ENCODE results near the gene BUD31.
"Not testable (repeated sequence)": the region's sequence is repeated elsewhere in the genome, so short reads cannot be mapped to it uniquely, and the experiment has no call there.

Gene BUD31

DNA sequence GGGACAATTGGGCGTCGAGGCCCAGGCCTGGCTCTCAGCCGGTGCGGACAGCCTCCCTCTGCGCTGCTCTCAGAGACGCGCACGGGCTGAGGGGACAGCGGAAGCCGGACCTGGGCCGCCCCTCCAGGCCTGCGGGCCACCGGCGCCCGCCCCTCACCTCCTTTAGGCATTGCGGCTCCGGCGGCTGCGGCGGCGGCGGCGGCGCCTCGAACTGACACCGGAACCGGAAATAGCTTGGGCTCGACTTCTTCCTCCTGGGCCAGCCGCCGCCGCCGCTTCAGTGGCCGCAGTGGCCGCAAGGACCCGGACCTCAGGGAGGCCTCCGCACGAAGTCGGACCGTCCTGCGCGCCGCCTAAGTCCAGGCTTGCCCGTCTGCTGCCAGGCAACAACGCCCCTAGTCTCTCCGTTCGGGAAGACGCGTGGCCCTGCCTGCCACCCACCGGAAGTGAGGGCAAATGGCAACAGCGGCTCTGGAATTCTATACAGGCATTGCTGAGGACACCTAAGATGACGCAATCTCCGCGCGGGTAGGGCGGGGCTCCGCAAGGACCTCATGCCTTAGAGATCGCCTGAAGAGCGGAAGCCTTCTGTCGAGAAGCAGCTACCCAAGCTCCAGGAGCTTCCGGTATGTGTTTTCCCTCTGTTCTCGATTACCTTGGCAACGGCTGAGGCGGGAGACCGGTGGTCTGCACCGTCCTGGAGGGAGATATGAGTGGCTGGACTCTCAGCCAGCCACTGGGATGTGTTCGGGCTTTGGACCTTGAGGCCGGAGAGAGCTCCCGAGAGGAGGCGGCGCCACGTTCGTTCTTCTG, at the start of gene BUD31, which contains the start of gene PDAP1:
Gene BUD31 (plus strand): TSS at position 591 of the 813 bp plus-strand sequence. CDS start 2,124 bp downstream, outside the sequence.
Gene PDAP1 (minus strand): TSS at position 219 of the 813 bp plus-strand sequence. CDS start 49 bp downstream, at position 170.
- DNase-seq: peak; percentile 96

DNA sequence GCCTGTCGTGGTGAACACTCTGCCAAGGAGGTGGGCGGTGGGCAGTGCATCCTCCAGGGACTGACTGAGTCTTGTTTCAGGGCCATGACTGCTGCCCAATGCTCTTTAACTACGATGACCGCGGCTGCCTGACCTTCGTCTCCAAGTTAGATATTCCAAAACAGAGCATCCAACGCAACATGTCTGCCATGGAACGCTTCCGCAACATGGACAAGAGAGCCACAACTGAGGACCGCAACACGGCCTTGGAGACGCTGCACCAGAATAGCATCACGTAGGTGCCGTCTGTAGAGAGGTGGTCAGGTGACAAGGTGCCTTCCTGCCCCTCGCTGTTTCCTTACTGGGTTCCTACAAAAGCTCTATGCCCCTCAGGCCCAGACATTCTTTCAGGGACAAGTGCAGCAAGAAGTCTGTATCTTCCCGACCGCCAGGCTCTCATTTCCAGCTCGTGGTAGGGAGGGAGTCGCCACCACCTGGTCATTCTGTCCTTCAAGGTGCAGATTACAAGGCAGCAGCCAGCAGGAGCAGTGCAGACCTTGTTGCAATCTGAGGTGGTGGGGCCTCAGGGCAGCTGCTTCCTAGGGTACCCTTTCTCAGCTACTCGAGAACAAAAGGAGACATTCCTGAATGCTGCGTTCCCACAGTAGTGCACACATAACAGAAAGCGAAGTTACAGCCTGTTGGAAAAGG, 49.2 kb upstream of the BUD31 start:
- no peak for DNase-seq

GRCh38 chr7:99362801-99363200, 46.0 kb upstream of the BUD31 start:
- no peak for DNase-seq

GRCh38 chr7:99363286-99363685, 45.5 kb upstream of the BUD31 start:
- no peak for DNase-seq

GRCh38 chr7:99365318-99366141, 43.2 kb upstream of the BUD31 start:
- DNase-seq: peak; percentile 58

- DNase-seq: no peak
These were observed 42.1 kb upstream of the BUD31 start for GRCh38 chr7:99366646-99367045.

GRCh38 chr7:99368750-99369389, 39.9 kb upstream of the BUD31 start:
- no peak for DNase-seq

DNA sequence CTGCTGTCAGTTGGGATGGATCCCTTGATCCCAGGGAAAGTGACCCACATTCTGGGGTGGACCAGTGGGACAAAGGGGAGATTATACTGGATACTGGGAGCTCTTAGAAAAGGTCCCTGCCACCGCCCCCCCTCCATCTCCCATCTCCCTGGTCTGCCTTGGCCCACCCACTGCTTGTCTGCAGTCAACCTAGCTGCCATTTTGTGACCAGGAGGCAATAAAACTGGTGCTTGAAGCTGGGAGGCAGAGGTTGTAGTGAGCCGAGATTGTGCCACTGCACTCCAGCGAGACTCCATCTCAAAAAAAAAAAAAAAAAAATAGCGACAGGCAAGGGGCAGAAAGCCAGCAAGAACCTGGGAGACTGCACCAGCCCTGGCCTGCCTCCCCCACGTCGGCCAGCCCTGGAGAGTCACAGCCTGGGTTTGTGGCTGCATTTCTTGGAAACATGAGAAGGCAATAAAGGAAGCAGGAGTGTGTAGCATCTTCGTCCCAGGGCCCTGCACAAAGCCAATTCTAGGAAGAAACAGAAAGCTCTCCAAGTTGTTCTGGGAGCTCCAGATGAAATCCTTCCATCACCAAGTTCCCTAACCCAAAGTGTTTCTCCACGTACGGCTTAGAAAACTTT, 38.9 kb upstream of the BUD31 start:
- DNase-seq: no peak

DNA sequence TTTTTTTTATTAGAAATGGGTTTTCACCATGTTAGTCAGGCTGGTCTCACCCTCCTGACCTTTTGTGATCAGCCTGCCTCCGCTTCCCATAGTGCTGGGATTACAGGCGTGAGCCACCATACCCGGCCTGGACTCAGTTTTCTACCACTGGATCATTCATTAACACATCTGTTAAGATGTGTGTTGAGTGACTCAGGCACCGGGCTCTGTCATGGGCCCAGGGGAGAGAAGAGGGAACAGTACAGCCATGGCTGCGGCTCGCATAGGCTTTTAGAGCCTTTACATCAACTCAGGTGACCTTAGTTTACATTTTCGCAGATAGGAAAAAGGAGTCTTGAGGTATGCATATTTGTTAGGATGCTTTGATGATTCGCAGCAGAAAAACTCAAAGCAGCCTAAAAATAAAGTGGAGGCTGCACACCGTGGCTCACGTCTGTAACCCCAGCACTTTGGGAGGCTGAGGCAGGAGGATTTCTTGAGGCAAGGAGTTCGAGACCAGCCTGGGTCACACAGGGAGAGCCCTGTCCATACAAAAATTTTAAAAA, 37.3 kb upstream of the BUD31 start:
- no peak for DNase-seq

DNA sequence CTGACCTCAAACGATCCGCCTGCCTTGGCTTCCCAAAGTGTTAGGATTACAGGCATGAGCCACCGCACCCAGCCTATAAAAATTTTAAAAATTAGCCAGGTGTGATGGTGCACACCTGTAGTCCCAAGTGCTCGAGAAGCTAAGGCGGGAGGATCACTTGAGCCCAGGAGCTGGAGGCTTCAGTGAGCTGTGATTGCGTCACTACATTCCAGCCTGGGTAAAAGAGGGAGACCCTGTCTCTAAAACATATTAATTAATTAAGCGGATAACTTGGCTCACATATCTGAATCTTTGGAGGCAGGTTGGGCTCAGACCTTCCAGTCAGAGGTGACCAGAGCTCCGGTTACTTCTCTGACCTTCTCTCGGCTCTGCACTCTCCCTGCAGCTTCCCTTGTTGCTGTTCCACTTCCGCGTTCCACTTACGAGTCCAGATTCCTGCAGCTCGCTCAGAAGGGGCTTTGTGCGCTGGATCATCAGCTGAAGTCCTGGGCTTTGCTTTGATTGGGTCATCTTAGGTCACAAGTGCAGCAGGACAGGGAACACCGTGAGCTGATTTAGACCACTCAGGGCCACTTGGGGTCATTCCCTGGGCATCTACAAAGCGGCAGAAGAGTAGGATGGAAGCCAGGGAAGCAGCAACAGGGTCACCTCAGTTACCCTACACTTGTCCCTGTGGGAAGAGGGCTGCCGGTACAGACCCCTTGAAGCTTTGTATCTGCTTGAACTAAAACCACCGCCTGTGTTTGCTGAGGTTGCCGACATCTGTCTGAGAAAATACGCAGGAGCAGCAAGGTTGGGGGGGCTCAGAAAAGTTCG, 36.3 kb upstream of the BUD31 start:
- DNase-seq: no peak

DNA sequence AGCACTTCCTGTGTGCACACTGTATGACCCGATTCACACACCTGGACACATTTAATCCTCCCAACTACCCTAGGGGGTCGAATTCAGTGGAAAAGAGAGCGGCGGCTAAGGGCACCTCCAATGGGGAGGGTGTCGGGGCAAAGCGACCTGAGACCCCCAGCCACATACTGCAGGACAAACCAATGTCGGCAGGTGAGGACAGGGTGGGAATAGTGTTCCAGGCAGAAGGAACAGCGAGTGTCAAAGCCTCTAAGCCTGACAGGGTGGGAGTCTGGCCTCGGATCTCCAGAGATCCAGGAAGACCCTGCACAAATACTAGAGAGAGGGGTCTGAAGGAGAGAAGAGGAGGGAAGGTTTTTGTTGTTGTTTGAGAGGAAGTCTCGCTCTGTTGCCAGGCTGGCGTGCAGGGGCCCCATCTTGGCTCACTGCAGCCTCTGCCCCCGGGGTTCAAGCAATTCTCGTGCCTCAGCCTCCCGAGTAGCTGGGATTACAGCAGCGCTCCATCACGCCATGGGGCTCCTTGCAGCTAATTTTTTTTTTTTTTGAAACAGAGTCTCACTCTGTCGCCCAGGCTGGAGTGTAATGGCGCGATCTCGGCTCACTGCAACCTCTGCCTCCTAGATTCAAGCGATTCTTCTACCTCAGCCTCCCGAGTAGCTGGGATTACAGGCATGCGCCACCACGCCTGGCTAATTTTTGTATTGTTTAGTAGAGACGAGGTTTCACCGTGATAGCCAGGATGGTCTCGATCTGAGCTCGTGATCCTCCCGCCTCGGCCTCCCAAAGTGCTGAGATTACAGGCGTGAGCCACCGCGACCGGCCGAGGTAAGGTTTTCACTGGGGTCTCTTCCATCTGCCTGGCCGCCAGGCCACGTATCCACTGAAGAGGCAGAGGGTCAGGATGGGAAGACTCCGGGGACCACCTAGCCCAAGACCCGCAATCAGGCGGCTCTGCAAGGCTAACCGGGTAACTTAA, 35.4 kb upstream of the BUD31 start:
- DNase-seq: no peak

GRCh38 chr7:99374111-99375064, 34.4 kb upstream of the BUD31 start, which contains the start of gene ARPC1B:
ARPC1B (plus strand) TSS chr7:99374730; CDS start chr7:99385715, 10,985 bp downstream.
- DNase-seq: peak; percentile 80

GRCh38 chr7:99375070-99375807, 33.5 kb upstream of the BUD31 start:
- peak; percentile 60 for DNase-seq

DNA sequence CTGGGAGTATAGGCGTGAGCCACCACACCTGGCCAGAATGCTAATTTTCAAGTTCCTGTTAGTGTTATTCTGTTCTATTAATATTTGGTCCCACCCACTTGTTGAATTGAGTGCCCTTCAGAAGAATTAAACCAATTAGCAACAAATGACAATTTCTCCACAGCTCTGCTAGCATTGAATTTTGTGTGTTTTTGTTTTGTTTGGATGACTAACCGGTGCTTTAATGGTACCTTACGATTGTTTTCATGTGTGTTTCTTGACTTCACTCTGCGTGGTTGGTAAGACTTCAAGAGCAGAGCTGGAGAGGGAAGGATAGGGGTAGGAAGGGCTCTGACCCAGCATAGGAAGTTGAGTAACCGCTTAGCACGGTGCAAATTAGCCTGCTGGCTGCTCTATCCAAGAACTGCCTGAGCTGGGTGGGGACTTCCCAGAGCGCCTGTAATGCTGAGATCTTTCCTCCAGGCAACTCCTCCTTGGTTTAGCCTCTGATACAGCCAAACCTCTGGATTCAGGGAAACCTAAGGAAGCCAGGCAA, 29.7 kb upstream of the BUD31 start:
- peak; percentile 29 for DNase-seq

DNA sequence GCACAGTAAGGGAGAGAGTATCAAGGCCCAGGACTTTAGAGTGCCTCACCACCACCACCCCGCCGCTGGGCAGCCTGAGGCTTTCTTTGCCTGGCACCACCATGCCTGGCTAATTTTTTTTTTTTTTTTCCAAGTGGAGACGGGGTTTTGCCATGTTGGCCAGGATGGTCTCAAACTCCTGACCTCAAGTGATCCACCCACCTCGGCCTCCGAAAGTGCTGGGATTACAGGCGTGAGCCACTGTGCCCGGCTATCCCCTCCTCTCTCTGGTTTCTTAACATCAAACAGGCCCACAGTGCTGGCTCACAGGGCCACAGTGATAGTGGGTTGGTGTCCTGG, 29.1 kb upstream of the BUD31 start:
- DNase-seq: not testable (repeated sequence)

DNA sequence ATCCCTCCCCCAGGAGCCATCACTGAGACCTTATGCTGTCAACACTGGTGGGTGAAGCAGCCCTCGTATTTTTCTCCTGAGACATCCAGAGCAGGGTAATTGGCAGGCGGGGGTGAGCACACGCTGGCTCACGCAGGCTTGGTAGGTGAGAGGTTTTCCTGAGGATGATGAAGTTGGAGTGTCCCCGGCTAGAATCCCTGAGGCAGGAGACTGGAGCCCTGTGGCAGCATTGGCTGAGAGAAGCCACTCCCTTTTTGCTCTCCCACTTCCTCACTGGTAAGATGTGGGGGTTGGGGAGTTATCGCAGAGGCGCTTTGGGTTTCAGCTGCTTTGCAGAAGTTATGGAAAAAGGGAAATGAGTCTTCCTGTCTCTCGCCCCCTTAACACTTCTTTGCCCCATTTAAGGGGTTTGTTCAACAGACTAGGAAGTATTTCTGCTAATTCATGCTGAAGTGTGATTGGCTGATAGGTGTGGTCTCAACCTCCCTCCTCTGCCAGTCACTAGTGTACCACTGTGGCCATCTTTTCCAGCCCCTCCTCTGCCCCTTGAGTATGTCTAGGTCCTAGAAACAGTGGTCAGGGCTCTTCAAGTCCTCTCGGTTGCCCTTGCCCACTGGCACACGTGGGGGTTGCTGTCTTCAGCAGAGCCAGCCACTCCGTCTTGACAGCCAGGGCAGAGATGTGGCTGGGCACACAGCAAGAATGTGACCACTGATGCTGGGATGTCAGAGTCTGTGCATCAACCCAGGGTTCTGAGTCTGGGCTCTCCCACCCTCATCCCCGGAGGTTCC, 28.5 kb upstream of the BUD31 start:
- DNase-seq: no peak
